HG02970 (cell line): ENCODE data around the gene TSSK6.

Experiments
- ATAC-seq: cut with Tn5 transposase; IDR thresholded peaks from one replicate; pipeline ENCODE4 v1.9.1; 2021; ENCODE audit warnings: mild to moderate bottlenecking, moderate library complexity, moderate number of reproducible peaks; ENCODE audit not compliant: unreplicated experiment, low FRiP score

TSSK6 gene

DNA sequence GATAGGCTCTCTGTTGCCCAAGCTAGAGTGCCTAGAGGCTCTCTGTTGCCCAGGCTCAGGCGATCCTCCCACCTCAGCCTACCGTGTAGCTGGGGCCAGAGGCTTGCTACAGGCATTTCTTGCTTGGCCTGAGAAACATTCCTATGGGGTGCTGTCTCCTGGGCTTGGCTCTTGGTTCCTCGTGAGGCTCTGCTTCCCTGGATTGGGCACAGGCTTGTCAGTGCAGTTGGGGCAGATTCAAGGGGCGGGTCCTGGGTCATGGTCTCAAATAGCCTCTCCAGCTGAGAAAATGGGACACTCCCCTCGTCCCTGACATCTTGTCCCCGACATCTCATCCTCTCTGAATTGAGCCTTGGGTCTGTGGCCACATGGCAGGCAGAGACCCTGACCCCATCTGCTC is 4.9 kb downstream of the TSSK6 start:
- ATAC-seq: no peak

DNA sequence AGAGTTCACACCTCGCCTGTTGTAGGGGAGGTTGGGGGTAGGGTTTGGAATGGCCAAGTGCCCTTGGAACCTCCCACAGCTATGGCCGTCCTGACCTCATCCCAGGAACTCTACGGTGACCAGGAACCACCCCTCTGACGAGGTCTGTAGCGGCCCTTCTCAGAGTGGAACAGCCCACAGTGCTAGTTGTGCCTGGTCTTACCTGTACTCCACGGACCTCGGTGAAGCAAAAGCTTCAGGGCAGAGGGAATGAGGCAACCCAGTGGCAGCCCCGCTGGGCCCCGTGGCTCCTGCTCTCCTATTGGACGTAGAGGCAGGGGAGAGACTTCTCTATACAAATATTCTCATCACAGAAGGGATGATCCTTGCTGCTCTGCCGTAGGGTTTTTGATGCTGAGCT is 7.1 kb downstream of the TSSK6 start:
- ATAC-seq: no peak

DNA sequence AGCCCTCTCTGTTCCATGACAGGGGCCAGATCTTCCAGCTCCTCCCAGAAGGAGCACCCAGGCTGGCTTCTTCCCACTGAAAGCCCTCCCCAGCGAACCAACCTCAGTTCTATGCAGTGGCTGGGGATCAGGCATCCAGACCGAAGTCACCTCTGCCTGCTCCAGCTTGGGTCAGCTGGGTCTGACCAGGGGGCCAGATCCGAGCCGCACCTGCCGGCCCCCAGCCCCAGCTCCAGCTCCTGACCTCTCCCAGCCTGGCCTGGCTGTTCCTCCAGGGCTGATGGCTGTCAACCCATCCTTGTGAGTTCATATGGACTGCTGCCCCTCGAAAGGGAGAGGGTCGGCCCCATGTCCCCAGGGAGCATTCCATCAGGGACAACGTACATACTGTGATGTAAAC is 8.0 kb downstream of the TSSK6 start:
- no peak for ATAC-seq

DNA sequence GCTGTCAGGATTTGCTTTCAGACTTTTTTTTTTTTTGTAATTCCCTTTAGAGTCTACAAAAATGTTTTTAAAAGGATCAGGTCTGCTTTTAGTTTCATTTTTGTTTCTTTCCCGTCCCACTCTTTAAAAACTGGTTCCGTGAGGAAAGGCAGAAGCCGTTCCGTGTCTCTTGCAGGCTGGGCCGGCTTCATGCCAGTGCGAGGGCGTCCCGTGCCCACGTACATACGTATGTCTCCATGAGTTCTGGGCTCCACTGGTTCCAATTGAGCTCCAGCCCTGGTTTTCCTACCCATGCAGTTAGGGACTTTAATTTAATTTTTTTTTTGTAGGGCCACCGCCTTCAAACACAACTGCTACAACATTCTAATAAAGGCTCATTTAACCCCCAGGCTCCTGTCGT is 8.8 kb downstream of the TSSK6 start:
- no peak for ATAC-seq

DNA sequence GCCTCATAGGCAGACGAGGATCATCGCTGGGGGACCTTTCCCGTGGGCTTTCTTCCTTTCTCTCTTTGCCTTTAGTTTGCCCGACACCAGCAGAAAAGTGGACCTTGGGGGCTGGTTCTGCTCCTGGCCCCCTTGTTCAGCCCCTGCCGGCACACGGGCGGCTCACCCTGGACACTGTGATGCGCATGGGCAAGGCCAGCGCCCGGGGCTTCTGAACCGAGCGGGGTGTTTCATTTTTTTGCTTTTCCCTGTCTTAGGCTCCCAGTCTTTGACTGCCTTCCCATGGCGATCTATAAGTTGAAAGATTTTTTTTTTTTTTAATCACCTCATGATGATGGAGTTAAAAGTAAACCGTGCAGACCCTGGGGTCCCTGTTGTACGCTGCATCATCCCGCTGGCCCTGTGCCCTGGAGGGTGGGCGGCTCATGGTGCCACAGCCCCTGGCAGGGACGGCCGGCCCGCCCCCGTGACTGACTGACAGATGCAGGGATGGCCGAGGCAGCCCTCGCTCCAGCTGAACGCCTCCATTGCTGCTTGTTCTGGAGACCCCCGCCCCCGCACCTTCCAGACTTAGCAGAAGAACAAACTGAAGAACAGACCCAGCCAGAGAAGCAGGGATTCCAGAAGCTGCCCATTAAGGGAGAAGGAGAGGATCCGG is 9.6 kb downstream of the TSSK6 start:
- no peak for ATAC-seq

DNA sequence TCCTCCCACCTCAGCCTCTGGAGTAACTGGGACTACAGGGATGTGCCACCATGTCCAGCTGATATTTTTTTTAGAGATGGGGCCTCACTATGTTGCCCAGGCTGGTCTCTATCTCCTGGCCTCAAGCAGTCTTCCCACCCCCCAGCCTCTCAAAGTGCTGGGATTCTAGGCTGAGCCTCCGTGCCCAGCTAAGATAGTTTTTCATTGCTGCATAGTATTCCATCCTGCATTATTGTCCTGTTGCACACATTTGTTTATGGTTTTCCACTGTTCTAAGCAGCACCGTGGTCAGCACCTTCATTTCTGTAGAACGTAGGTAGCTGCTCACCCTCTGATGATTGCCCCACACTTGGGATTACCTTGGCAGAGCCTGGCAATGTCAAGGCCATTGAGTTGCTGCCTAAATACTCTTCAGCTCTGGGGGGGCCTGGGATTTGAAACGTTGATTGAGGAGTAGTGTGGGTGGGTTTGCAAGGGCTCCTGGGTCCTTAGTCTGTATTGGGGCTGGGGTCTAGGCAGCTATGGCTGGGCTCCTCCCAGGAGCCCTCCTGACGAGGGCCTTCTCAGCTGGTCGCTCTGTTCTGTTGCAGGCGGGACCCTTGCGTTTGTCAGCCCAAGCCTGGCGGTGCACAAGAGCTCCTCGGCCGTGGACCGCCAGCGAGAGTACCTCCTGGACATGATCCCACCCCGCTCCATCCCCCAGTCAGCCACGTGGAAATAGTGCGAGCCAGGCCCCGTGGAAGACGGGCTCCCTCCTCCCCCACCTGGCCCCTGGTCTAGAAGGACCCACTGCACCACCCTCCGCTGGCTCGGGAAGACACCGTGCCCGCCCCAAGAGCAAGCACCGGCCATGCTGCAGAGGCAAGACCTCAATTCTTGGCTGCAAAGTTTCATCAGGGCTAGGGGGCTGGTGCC is 10.3 kb downstream of the TSSK6 start:
- no peak for ATAC-seq

DNA sequence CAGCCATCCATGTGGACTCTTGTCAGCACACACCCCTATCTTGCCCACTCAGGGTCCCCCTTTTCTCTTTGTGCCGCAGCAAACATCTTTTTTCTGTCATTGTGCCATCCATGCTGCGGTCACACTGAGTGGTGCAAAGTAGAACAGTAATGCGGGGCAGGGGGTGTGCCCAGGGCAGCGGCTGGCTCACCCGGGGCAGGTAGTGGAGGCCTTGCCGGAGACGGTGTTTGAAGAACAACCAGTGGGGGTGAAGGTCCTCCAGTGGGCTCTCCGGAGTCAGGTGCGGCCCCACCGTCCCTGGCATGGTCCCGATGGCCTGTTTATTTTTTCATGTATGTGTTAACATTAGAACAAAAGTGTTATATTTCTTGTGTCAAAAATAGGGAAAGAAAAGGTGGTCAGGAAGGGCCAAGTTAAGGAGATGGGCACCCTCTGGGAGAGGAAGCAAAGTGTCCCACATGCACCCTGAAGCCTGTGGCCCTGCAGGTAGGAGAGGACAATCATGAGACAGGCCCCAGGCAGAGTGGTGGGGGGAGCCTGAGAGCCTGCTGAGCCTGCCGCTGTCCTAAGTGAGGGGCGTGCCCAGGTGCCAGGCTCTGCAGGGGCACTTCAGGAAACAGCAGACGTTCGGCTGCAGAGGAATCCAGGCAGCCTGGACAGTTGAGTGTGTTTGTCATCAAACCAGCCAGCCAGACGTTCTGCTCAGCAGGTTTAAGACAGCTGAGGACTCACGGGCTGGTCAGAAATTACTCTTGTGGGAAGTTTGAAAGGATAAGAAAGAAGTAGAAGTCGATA is 12.3 kb downstream of the TSSK6 start:
- no peak for ATAC-seq

DNA sequence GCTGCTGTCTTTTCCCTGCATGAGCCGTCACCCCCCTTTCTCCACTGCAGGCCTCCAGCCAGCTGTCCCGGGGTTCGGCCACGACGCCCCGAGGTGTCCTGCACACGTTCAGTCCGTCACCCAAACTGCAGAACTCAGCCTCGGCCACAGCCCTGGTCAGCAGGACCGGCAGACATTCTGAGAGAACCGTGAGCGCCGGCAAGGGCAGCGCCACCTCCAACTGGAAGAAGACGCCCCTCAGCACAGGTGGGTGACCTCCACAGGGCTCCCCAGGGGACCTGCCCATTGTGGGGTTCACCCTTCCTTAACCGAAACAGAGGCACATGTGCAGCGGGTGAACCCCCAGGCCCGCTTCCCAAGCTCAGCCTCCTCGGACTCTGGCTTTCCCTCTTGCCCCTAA is 13.1 kb downstream of the TSSK6 start:
- ATAC-seq: no peak

DNA sequence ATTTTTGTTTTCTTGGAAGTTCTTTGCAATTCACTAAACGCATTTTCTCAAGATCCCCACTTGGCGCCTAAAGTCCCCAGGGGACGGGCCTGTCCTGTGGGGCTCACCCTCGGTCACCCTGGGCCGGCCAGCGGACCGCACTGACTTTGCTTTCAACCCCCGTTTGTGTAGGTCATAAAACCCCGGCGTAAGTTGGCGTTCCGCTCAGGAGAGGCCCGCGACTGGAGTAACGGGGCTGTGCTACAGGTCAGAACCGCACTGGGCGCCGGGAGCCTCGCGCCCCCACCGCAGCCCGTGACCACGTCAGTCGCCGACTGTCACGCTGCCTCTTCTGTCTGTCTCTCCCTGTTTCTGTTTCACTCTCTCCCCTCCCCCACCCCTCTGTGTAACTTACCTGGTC is 13.6 kb downstream of the TSSK6 start:
- no peak for ATAC-seq

DNA sequence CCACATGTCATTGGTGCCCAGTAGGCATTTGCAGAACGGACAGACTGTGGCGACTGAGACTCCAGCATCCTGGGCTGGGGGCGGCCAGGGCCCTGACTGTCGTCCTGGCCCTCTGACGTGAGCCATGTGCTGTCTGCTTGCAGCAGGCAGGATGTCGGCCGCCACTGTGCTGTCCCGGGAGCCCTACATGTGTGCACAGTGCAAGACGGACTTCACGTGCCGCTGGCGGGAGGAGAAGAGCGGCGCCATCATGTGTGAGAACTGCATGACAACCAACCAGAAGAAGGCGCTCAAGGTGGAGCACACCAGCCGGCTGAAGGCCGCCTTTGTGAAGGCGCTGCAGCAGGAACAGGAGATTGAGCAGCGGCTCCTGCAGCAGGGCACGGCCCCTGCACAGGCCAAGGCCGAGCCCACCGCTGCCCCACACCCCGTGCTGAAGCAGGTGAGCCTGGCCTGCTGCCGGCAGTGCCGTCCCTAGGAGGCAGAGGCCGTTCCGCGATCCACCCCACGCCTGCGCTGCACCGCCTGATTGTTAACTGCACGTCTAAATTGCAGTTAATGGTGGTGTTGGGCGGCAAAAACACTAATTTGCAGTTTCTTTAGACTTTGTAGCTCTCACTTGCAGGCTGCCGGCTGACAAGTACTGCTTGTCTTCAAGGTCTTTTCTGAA is 14.2 kb downstream of the TSSK6 start:
- ATAC-seq: no peak

DNA sequence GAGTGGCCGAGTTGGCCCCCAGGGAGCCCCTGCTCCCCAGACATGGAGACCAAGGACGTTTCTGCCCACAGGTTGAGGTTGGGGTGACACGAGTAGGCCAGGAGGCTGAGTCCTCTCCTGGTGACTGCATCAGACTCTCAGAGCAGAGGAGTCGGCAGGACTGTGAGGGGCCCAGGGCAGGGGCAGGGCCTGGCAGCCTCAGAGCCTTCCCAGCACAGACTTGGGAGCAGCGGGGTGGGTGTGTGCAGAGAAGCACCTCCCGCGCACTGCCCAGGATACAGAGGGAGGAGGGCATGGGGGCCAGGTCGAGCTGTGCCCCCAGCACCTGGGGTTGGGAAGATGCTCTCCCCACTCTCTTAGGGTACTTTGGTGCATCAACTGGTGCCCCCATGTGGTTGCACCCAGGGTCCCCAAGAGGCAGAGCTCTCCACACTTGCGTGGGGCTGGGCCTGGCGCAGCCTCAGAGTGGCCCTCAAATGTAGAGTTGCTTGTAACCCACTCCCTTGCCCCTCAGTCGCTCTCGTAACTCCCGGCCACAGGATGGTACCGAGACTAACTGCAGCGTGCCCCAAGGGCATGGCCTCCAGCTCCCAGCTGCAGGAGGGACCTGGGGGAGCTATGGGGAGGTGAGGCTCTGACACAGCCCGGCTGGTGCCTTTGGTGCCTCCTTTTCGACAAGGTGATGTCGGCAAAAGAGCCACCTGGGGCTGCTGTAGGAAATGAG is 15.9 kb downstream of the TSSK6 start:
- no peak for ATAC-seq

DNA sequence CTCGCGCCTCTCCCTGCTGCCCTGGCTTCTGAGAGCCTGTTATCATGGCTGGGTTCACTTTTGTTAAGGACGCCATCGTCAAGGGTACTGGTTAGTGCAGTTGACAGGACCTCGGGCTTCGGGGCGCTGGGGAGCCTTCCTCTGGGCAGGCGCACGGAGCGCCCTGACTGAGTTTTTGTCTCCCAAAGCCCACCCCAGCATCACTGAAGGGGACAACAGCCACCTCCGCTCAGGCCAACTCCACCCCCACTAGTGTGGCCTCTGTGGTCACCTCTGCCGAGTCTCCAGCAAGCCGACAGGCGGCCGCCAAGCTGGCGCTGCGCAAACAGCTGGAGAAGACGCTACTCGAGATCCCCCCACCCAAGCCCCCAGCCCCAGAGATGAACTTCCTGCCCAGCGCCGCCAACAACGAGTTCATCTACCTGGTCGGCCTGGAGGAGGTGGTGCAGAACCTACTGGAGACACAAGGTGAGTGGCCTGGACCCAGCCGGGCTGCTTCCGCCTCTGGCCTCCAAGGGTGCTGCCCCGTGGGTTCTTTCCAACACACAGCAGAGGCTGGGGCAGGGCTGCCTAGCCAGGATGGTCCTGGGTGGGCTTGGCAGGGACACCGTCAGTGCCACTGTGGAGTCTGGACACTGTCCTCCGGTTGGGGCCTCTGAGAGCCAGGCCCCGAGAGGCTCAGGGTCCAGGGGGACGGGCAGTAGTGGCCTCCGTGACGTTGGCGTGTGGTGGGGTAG is 16.9 kb downstream of the TSSK6 start:
- ATAC-seq: no peak

DNA sequence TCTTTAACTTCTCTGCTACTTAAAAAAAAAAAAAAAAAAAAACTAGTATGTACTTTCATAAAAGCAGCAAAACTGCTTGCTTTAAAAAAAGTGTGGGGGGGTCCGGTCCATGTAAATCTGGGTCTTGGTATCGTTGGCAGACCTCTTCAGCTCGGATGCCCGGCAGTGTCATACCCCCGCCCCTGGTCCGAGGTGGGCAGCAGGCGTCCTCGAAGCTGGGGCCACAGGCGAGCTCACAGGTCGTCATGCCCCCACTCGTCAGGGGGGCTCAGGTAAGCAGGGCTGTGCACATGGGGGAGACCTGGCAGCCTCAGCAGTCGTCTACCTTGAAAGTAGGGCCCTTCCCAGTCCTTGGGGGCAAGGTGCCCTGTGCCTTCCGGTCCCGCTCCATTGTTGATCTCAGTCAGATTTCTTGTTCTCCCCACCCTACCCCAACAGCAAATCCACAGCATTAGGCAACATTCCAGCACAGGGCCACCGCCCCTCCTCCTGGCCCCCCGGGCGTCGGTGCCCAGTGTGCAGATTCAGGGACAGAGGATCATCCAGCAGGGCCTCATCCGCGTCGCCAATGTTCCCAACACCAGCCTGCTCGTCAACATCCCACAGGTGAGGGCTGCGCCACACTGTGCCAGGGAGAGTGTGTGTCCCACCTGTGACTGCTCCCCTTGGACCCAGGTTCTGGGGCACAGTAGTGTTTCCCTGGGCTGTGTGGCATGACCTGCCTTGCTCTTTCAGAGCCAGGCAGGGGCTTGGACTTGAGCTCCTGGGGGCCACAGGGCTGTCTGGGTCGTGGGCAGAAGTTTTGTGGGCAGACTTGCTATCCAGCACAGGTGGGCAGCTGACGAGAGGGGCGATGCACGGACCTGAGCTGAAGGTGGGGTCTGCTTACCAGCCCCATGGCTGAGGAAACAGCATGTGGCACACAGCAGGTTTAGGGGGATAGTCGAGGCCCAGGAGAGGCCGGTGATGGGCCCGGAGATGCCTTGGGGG is 19.4 kb downstream of the TSSK6 start:
- no peak for ATAC-seq

DNA sequence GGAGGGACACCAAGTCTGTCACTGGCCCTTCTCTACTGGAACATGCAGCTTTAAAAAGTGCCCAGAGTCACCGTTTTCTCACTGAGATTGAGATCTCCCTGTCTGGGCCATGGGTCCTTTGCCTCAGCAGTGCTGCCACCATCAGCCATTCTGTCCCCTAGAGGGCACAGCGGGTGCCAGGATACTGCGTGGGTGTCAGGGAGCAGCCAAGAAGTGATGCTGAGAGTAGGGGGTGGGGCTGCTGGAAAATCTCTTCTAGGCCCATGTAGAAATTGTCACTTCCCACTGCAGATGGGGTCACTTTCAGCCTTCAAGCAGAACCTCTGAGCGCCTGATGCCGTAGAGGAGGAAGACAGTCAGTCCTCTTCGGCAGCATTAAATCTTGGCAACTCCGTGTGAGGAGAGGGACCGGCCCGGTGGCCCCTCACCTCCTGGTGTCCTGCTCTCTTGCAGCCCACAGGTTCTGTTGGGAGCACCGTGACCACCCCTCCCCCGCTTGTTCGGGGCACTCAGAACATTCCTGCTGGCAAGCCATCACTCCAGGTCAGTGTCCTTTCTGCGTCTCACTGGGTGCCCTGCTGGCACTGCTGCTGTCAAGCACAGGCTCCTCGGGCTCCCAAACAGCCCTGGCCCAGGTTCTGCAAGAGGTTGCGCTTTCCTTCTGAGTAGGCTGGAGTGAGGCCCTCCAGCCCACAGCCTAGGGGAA is 21.4 kb downstream of the TSSK6 start:
- ATAC-seq: no peak

DNA sequence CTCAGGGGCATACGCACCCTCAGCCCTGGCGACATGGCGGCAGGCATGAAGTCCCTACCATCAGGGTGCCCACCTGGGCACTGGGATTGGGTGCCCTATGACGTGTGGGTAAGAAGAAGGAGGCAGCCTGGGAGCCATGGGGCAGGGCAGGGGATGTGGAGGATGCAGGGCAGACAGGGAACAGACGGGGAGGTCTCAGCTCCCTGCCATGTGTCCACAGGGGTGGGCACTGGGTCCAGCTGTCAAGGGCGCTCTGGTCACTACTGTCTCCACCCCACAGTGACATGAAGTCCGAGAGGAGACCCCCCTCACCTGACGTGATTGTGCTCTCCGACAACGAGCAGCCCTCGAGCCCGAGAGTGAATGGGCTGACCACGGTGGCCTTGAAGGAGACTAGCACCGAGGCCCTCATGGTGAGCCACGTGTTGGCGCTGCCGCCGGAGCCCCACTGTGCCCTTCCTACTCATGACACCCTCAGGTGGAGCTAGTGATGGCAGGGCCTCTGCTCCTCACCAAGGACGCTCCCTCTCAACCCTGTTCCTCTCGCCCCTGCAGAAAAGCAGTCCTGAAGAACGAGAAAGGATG is 23.2 kb downstream of the TSSK6 start:
- ATAC-seq: no peak

DNA sequence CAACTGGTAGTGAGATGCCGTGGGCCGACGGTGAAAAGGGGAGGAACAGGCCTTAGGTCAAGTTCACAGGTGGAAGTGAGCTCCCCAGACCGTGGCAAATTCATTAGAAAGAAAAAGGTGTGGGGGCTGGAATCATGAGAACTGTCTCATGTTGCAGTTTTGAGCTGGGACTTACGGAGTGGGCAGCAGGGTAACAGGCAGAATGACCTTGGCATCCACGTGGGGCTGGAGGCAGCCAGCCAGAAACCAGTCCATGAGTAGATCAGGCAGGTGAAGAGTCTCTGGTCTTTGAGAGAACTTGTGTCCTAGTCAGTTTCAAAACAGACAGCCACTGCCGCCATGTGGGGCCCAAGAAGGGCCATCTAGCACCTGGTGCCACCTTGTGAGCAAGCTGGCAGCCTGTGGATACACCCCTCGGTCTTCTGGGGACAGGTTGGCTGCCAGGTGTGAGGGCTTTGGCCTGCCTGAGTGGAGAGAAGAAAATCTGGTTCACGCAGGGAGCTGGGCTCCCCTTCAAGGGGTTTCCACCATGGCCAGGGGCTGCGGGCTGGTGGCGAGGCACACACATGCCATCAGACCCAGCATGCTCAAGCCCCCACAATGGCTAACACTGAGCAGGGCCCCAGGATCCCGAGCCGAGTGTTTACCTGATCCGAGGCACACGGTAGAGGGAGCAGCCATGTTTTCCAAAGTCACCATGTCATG is 23.9 kb downstream of the TSSK6 start:
- no peak for ATAC-seq
